GM21717 (cell line): ENCODE data around the gene IFI44.
A peak's percentile ranks its signal among the peaks of the same experiment; 100 is the strongest.

Experiments used
- ATAC-seq: cut with Tn5 transposase; IDR thresholded peaks from one replicate; pipeline ENCODE4 v1.9.1; 2021; ENCODE audit warnings: mild to moderate bottlenecking, moderate library complexity; ENCODE audit not compliant: unreplicated experiment

IFI44 gene, protein sequence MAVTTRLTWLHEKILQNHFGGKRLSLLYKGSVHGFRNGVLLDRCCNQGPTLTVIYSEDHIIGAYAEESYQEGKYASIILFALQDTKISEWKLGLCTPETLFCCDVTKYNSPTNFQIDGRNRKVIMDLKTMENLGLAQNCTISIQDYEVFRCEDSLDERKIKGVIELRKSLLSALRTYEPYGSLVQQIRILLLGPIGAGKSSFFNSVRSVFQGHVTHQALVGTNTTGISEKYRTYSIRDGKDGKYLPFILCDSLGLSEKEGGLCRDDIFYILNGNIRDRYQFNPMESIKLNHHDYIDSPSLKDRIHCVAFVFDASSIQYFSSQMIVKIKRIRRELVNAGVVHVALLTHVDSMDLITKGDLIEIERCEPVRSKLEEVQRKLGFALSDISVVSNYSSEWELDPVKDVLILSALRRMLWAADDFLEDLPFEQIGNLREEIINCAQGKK

DNA sequence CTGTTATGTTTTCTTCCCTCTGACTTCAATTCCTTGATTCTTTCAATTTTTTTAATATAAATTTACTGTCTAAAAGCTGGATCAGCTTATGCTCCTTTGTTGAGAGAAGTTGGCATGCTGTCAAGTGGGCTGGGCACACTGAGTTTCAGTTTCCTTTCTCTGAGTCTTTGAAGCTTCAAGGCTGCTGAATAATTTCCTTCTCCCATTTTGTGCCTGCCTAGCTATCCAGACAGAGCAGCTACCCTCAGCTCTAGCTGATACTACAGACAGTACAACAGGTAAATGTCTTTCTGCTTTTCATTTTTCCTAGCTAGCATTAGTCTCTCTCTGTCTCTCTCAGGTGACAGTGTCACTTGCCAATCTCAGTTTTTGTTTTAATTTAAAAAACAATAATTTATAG lies at the start of gene IFI44:
IFI44 (plus strand) TSS at position 204 of the 400 bp plus-strand sequence. CDS start 365 bp downstream, outside the sequence.
- peak; percentile 93 for ATAC-seq

- ATAC-seq, result no peak
Observed at GRCh38 chr1:78601068-78601467, 48.6 kb upstream of the IFI44 start.

GRCh38 chr1:78603206-78603605 lies 46.4 kb upstream of the IFI44 start:
- no peak for ATAC-seq

DNA sequence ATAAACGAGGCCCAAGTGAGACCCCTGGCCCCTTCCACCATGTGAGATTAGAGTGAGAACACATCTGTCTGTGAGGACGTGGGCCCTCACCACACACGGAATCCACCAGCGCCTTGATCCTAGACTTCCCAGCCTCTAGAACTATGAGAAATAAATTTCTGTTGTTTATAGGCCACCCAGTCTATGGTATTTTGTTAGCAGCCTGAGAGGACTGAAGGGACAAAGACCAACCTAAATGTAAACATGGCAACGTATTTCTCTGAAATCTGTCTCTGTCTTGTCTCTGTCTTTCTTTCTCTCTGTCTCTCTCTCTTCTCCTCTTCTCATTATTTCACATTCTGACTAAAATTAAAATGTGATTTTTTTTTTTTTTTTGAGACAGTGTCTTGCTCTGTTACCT lies 45.0 kb upstream of the IFI44 start:
- ATAC-seq, result no peak

DNA sequence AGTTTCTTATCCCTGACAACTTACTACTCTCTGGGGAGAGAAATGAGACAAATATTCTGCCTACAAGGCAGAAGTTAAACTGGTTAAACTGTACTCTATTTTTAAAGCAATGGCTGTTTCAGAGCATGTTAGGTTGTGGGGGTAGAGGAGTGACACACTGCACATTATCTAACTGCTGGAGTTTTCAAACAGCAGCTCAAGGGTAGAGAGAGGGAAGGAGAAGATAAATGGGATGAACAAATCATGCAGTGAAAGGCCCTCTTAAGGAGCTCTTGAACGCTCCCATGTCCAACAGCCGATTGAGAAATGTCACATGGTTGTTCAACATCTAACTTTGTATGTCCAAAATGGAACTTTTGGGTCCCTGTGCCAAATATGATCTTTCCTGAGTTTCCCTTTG lies 43.4 kb upstream of the IFI44 start:
- ATAC-seq, result no peak

DNA sequence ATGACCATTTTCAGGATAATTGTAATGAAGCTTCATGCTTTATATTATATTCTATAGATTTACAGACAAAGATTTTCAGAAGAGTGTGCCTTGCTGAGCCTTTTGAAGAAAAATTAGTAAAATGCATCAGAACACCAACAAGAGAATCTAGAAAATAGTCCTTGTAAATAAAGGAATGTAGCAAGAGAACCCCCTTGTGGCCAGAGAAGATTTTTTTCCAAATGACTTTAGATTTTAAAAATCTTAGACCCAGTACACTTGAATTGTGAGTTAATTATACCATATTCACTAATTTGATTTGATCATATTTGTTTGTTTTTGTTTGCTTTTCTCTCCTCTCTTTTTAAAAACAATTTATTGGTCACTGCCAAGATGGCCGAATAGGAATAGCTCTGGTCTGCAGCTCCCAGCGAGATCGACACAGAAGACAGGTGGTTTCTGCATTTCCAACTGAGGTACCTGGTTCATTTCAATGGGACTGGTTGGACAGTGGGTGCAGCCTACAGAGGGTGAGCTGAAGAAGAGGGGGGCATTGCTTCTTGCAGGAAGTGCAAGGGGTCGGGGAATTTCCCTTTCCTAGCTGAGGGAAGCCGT lies 42.2 kb upstream of the IFI44 start:
- no peak for ATAC-seq

GRCh38 chr1:78607944-78608343 lies 41.7 kb upstream of the IFI44 start:
- ATAC-seq, result no peak

DNA sequence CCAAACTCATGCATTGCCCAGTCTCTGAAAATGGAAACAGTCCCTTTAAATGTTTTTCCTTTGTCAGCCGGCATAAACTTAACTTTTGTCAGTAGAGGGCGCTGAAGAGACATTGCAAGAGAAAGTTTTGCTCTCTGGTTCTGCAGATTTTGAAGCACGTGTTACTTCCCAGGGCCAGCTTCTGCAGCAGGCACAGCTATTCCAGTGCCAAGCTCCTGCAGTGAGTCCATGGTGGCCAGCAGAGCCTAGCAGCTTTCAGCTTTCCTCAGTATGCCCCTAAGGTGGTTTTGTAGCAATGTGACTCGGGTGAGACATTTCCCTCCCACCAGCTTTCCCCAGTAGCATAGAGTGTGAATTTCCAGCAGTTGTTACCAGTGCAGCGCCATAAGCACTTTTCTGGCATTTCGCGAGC lies 32.0 kb upstream of the IFI44 start:
- peak; percentile 51 for ATAC-seq

GRCh38 chr1:78619032-78619431 lies 30.6 kb upstream of the IFI44 start:
- ATAC-seq, result no peak

DNA sequence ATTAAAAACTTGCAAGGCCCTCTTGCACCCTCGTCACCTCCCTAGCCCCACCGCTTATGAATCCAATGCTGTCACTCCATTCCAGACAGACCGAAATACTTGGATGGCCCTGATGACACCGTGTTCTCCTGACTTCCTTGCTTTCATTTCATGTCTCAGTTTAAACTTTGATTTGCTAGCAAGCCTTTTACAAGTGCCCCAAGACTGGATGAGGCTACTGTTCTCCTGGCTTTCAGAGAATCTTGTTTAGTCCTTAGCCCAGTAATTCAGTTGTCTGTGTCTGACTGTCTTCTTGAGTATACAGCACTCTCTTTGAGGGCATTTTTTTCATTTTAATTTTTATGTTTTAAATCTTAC lies 30.2 kb upstream of the IFI44 start:
- ATAC-seq, result peak; percentile 16

GRCh38 chr1:78619803-78620579 lies 29.6 kb upstream of the IFI44 start, which contains the start of gene IFI44L:
Gene IFI44L, plus strand, starts transcription at chr1:78620448. Its CDS starts 7,468 bp downstream, at chr1:78627916.
- peak; percentile 41 for ATAC-seq

GRCh38 chr1:78620666-78621065 lies 29.0 kb upstream of the IFI44 start:
- ATAC-seq, result no peak

DNA sequence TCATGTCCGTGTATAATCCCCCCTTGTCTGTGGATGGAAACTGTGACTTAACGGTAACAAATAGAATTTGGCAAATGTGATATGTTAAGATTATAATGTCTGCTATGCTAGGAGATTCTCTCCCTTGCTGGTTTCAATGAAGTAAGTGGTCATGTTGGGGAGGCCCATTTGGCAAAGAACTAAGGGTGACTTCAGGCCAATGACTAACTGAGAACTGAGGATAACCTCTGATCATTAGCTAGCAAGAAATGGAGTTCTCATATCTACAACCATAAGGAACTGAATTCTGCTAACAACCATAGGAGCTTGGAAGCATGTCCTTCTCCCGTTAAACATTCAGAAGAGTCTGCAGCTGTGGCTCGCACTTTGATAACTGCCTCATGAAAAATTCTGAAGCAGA lies 27.1 kb upstream of the IFI44 start:
- no peak for ATAC-seq

- no peak for ATAC-seq
Observed at GRCh38 chr1:78624035-78624434, 25.6 kb upstream of the IFI44 start.

- ATAC-seq, result no peak
Observed at GRCh38 chr1:78627321-78627720, 22.3 kb upstream of the IFI44 start.

- no peak for ATAC-seq
Observed at GRCh38 chr1:78630600-78630999, 19.0 kb upstream of the IFI44 start.

DNA sequence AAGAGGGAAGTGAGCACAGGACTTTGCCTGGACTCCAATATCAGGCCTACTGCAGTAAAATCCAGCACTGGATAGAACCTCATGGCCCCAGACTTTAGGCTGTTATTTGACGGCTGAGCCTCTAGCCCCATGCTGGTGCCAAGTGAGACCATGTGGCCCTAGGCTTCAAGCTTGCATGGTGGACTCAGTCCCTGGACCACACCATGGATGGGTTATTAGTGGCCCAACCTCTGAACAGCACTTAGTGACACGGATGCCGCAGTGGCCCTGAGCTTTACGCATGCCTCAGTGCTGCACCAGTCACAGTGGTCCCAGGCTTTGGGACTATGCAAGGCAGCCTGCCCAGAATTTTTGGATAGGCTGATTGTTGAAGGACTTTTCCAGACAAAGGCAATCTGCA lies 16.4 kb upstream of the IFI44 start:
- no peak for ATAC-seq

GRCh38 chr1:78640462-78640861 lies 9.2 kb upstream of the IFI44 start:
- peak; percentile 65 for ATAC-seq

GRCh38 chr1:78641558-78641957 lies 8.1 kb upstream of the IFI44 start:
- peak; percentile 43 for ATAC-seq

GRCh38 chr1:78645723-78646122 lies 3.9 kb upstream of the IFI44 start:
- ATAC-seq, result no peak

DNA sequence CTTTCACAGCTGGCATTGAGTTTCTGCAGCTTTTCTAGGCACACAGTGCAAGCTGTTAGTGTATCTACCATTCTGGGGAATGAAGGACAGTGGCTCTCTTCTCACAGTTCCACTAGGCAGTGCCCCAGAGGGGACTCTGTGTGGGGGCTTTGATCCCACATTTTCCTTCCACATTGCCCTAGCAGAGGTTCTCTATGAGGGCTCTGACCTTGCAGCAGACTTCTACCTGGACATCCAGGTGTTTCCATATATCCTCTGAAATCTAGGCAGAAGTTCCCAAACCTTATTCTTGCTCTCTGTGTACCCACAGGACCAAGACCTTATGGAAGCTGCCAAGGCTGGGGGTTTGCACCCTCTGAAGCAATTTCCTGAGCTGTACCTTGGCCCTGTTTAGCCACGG lies 2.4 kb upstream of the IFI44 start:
- ATAC-seq, result no peak
